ENCODE results near the gene ZNF664. TPM values are rescaled to one million over a fixed set of nuclear protein-coding genes. Genes with fewer than 3 reads are reported as not detected.

The ZNF664 gene
- total RNA-seq, result 97.5 and 122 TPM in 2 replicates

DNA sequence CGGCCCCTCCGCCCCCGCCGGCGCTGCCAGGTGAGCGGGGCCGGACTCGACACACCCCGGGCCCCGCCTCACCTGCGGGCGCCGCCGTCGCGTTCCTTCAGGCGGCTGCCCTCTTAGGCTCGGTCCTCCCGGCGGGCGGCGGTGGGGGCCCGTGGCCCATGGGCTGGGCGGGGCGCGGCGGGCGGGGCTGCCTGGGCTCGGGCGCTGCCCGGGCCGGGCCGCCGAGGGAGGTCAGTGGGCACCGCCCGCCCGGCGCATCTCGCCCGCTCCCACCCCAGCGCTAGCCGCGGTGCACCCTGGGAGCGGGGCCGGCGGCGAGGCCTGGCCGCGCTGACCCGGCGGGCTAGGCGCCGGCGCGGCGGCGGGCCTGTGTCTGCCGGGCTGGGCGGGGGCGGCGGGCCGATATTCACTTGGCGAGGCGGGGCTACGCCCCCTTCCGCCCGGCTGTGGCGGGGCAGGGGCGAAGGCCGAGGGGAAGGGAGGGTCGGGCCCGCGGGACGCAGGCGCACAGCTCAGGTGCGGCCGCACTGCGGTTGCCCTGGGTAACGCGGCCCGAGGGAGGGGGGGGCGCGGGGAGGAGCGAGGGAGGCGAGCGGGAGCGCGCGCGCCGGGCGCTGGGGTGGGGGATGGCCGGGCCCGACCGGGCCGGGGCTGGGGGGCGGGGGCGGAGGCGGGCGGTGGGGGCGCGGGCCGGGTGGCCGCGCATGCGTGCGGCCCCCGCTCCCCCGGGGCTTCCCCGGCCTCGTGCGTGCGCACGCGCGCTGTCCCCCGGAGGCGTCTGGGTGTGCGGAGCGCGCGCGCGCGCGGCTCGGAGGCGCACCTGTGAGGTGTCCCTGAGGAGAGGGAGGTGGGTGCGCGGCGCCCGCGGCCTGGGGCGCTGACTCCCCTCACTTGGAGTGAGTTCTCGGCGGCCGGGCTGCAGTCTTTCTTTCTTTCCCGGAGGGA lies at the start of gene ZNF664, which contains the start of gene CCDC92:
Gene ZNF664 (plus strand): TSS at position 759 of the 945 bp plus-strand sequence. CDS start 38,930 bp downstream, outside the sequence.
Gene CCDC92 (minus strand): TSS at position 375 of the 945 bp plus-strand sequence. CDS start 28,526 bp downstream, outside the sequence.
- TF ChIP-seq, protein P1, sequence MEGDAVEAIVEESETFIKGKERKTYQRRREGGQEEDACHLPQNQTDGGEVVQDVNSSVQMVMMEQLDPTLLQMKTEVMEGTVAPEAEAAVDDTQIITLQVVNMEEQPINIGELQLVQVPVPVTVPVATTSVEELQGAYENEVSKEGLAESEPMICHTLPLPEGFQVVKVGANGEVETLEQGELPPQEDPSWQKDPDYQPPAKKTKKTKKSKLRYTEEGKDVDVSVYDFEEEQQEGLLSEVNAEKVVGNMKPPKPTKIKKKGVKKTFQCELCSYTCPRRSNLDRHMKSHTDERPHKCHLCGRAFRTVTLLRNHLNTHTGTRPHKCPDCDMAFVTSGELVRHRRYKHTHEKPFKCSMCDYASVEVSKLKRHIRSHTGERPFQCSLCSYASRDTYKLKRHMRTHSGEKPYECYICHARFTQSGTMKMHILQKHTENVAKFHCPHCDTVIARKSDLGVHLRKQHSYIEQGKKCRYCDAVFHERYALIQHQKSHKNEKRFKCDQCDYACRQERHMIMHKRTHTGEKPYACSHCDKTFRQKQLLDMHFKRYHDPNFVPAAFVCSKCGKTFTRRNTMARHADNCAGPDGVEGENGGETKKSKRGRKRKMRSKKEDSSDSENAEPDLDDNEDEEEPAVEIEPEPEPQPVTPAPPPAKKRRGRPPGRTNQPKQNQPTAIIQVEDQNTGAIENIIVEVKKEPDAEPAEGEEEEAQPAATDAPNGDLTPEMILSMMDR (IDR thresholded peaks at IDR 0.05; ENCODE audit: insufficient read depth, low read length, poor library complexity, severe bottlenecking), result peak; percentile 4
- Histone ChIP-seq H3K4me3 (ENCODE audit: low read depth, low read length) (peak within 1 kb of the TSS; percentile 86), H3K27me3 (ENCODE audit: control insufficient read depth, insufficient read depth, low read length) (no peaks in the 10 kb centered on the region), H3K36me3 (ENCODE audit: control insufficient read depth, insufficient read depth, low read length) (no peaks in the 10 kb centered on the region)
- DNase-seq (ENCODE audit: low read depth), result no peak

- DNase-seq (ENCODE audit: low read depth), result no peak
- H3K27me3 ChIP-seq (ENCODE audit: control insufficient read depth, insufficient read depth, low read length), result peaks cover 8% of the 10 kb centered on the region
- no peaks in the 10 kb centered on the region for H3K36me3 ChIP-seq (ENCODE audit: control insufficient read depth, insufficient read depth, low read length)
- no peak overlapping the region for H3K4me3 ChIP-seq (ENCODE audit: low read depth, low read length)
- TF ChIP-seq, protein P1 (IDR thresholded peaks at IDR 0.05; ENCODE audit: insufficient read depth, low read length, poor library complexity, severe bottlenecking), result no peak
Measured at GRCh38 chr12:123923927-123924326, 49.1 kb upstream of the ZNF664 start.

GRCh38 chr12:123924539-123924938 lies 48.5 kb upstream of the ZNF664 start:
- H3K27me3 ChIP-seq (ENCODE audit: control insufficient read depth, insufficient read depth, low read length), result peaks cover 8% of the 10 kb centered on the region

GRCh38 chr12:123928274-123928865 lies 44.6 kb upstream of the ZNF664 start:
- TF ChIP-seq, protein P1 (IDR thresholded peaks at IDR 0.05; ENCODE audit: insufficient read depth, low read length, poor library complexity, severe bottlenecking), result no peak
- peaks cover 8% of the 10 kb centered on the region for H3K27me3 ChIP-seq (ENCODE audit: control insufficient read depth, insufficient read depth, low read length)
- DNase-seq (ENCODE audit: low read depth), result no peak

More at GRCh38 chr12:123924539-123924938, 48.5 kb upstream of the ZNF664 start:
- Histone ChIP-seq H3K36me3 (ENCODE audit: control insufficient read depth, insufficient read depth, low read length) (no peaks in the 10 kb centered on the region), H3K4me3 (ENCODE audit: low read depth, low read length) (no peak overlapping the region)
- DNase-seq (ENCODE audit: low read depth), result no peak
- TF ChIP-seq, protein P1 (IDR thresholded peaks at IDR 0.05; ENCODE audit: insufficient read depth, low read length, poor library complexity, severe bottlenecking), result no peak

DNA sequence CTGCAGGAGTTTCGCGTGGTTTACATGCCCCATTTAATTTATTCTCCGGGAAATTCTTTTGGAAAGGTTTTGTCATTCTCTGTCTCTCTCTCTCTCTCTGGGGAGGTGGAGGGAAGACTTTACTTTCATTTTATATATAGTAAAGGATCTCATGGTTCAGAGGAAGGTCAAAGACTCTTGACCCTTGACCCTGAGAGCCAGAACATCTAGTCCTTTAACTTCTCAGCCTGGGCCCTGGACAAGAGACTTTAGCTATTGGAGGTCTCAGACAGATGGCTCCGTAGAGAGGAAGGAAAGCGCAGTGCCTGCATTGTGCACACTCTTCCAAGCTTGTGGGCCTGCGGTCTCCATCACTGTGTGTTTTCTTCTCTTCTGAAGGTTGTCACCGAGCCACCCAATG lies 44.1 kb upstream of the ZNF664 start:
- TF ChIP-seq, protein P1 (IDR thresholded peaks at IDR 0.05; ENCODE audit: insufficient read depth, low read length, poor library complexity, severe bottlenecking), result no peak
- H3K36me3 ChIP-seq (ENCODE audit: control insufficient read depth, insufficient read depth, low read length), result no peaks in the 10 kb centered on the region
- no peak for DNase-seq (ENCODE audit: low read depth)

More at GRCh38 chr12:123928274-123928865, 44.6 kb upstream of the ZNF664 start:
- no peak overlapping the region for H3K4me3 ChIP-seq (ENCODE audit: low read depth, low read length)
- no peaks in the 10 kb centered on the region for H3K36me3 ChIP-seq (ENCODE audit: control insufficient read depth, insufficient read depth, low read length)

More for the DNA sequence above, 44.1 kb upstream of the ZNF664 start:
- Histone ChIP-seq H3K27me3 (ENCODE audit: control insufficient read depth, insufficient read depth, low read length) (peaks cover 8% of the 10 kb centered on the region), H3K4me3 (ENCODE audit: low read depth, low read length) (no peak overlapping the region)
